ENCODE results near the gene IL16.
"Not testable (repeated sequence)": the region's sequence is repeated elsewhere in the genome, so short reads cannot be mapped to it uniquely, and the experiment has no call there.

Gene IL16

GRCh38 chr15:81326466-81327212 is 130.0 kb downstream of the IL16 start:
- DNase-seq (ENCODE audit: extremely low spot score, insufficient read length, low read depth): no peak
- FAIRE-seq: no peak

GRCh38 chr15:81327516-81327915 is 130.8 kb downstream of the IL16 start:
- FAIRE-seq (no peak), DNase-seq (ENCODE audit: extremely low spot score, insufficient read length, low read depth) (no peak)

- DNase-seq (ENCODE audit: extremely low spot score, insufficient read length, low read depth) (no peak), FAIRE-seq (no peak)
These were observed 132.8 kb downstream of the IL16 start for GRCh38 chr15:81329446-81329845.

- FAIRE-seq (no peak), DNase-seq (ENCODE audit: extremely low spot score, insufficient read length, low read depth) (no peak)
These were observed 133.8 kb downstream of the IL16 start for GRCh38 chr15:81330366-81331090.

GRCh38 chr15:81331141-81331540 is 134.5 kb downstream of the IL16 start:
- FAIRE-seq; DNase-seq (ENCODE audit: extremely low spot score, insufficient read length, low read depth): not testable (repeated sequence)

- no peak for DNase-seq (ENCODE audit: extremely low spot score, insufficient read length, low read depth)
- FAIRE-seq: no peak
These were observed 134.9 kb downstream of the IL16 start for GRCh38 chr15:81331600-81331999.

GRCh38 chr15:81332326-81332725 is 135.6 kb downstream of the IL16 start:
- no peak for DNase-seq (ENCODE audit: extremely low spot score, insufficient read length, low read depth)
- FAIRE-seq: no peak

GRCh38 chr15:81333363-81333762 is 136.7 kb downstream of the IL16 start:
- FAIRE-seq: no peak
- DNase-seq (ENCODE audit: extremely low spot score, insufficient read length, low read depth): no peak

GRCh38 chr15:81334768-81335435 is 138.2 kb downstream of the IL16 start:
- DNase-seq (ENCODE audit: extremely low spot score, insufficient read length, low read depth): no peak
- no peak for FAIRE-seq

- DNase-seq (ENCODE audit: extremely low spot score, insufficient read length, low read depth) (no peak), FAIRE-seq (no peak)
These were observed 139.0 kb downstream of the IL16 start for GRCh38 chr15:81335631-81336030.

- peak; percentile 72 for FAIRE-seq
- peak; percentile 22 for DNase-seq (ENCODE audit: extremely low spot score, insufficient read length, low read depth)
These were observed 139.9 kb downstream of the IL16 start for GRCh38 chr15:81336568-81336967.

- DNase-seq (ENCODE audit: extremely low spot score, insufficient read length, low read depth) (no peak), FAIRE-seq (no peak)
These were observed 140.6 kb downstream of the IL16 start for GRCh38 chr15:81337241-81337640.

GRCh38 chr15:81337713-81338157 is 141.1 kb downstream of the IL16 start:
- FAIRE-seq: no peak
- DNase-seq (ENCODE audit: extremely low spot score, insufficient read length, low read depth): no peak

GRCh38 chr15:81338170-81339007 is 141.7 kb downstream of the IL16 start:
- DNase-seq (ENCODE audit: extremely low spot score, insufficient read length, low read depth) (no peak), FAIRE-seq (no peak)

- DNase-seq (ENCODE audit: extremely low spot score, insufficient read length, low read depth) (no peak), FAIRE-seq (no peak)
These were observed 142.6 kb downstream of the IL16 start for GRCh38 chr15:81339321-81339720.

GRCh38 chr15:81339851-81340250 is 143.2 kb downstream of the IL16 start:
- FAIRE-seq (no peak), DNase-seq (ENCODE audit: extremely low spot score, insufficient read length, low read depth) (no peak)

GRCh38 chr15:81341351-81341750 is 144.7 kb downstream of the IL16 start:
- DNase-seq (ENCODE audit: extremely low spot score, insufficient read length, low read depth): no peak
- no peak for FAIRE-seq

- FAIRE-seq (no peak), DNase-seq (ENCODE audit: extremely low spot score, insufficient read length, low read depth) (no peak)
These were observed 146.7 kb downstream of the IL16 start for GRCh38 chr15:81343371-81343770.

GRCh38 chr15:81346611-81347010 is 149.9 kb downstream of the IL16 start:
- no peak for FAIRE-seq
- no peak for DNase-seq (ENCODE audit: extremely low spot score, insufficient read length, low read depth)

GRCh38 chr15:81347910-81348309 is 151.2 kb downstream of the IL16 start:
- DNase-seq (ENCODE audit: extremely low spot score, insufficient read length, low read depth): no peak
- no peak for FAIRE-seq
